ENCODE measurements around the gene SLC9C1.

Gene SLC9C1

DNA sequence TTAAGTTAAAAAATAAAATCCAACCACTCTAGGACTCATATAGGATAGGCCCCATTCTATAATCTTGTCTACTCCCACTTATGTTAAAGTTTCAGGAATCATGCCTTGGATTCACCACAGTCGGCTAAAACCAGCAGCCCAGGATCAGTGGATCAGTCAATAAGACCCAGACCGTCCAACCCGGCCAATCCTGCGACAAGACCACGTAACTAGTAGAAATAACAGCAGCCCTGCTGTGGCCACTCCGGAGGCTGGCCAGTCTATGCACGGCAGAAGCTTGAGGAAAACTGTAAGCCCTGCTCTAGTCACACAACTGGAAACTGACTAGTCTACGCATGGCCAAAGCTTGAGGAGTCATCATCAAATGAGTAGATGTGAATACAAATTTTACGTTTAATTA is 12.8 kb upstream of the SLC9C1 start:
- no peak for DNase-seq

DNA sequence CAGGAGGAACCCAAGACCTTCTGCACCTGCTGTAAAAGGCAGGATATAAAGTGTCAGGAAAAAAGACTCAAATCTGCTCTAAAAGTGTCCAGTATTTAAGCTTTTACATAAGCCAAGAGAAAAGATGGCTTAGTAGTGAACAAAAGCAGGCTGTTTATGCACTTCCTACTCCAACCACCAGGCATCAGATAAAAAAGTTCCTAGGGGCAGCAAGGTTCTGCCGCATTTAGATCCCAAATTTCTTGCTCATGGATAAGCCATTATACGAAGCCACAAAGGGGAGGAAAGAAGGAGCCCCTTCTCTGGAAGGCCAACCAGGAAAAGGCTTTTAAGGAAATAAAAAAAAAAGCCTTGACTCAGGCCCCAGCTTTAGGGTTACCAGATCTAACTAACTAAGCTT is 10.6 kb upstream of the SLC9C1 start:
- DNase-seq = no peak

GRCh38 chr3:112303764-112304325 is 9.8 kb upstream of the SLC9C1 start:
- peak; percentile 29 for DNase-seq

DNA sequence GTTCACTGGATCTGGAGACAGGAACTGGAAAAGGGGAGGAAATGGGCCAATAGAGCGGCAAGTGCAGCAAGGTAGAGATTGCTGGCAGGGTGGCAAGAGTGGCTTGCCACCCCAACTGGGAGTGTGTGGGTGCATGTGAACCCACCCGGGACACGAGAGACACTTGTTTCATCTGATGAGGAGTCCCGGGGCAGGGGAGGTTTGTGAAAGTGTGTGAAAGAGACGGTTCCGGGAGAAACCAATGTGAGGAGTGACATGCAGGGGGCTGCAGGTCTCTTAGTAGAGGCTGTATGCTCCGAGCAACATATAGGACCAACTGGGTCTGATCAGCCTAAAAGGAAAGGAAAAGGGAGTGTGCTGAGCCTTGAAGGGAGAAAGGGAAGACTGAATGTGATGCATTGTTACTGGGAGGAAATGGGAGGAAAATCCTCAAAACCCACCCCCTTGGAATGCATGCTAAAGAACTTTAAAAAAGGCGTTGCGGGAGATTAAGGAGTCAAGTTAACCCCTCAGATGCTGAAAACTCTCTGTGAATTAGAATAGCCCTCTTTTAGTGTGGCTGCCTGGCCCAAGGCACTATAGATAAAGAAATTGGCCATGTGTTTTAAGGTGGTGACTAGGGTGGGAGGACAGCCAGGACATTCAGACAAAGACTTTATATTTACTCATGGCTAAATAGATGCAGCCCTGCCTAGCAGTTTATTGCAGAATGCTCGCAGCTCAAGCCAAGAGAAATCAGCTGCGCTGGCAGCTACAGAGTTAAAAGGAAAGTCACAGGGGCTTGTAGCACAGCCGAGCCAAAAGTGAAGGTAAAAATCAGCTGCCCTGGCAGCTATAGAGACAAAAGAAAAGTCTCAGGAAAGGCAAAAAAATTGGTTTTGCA is 9.1 kb upstream of the SLC9C1 start:
- DNase-seq = peak; percentile 15

GRCh38 chr3:112302150-112302830 is 8.3 kb upstream of the SLC9C1 start:
- no peak for DNase-seq

GRCh38 chr3:112298781-112299180 is 4.8 kb upstream of the SLC9C1 start:
- DNase-seq = no peak

GRCh38 chr3:112297714-112298113 is 3.7 kb upstream of the SLC9C1 start:
- no peak for DNase-seq

DNA sequence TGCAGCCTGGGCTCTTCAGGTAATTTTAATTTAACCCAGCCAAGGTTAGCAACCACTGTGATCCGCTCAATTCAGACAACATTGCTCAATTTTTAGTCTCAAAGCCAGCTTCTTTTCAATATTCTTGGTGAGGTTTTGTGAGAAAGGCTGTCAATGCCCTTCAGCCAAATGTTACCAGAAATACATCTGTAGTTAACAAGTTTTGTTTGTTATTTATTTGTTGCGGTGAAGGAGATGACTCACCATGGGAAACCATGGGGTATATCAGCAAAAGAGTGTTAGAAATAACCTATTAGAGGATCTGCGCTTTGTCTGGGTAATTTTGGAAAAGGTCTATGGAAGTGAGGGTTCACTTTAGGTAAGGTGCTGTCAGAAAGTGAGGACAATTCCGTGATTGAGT is 5.0 kb downstream of the SLC9C1 start:
- DNase-seq = no peak

DNA sequence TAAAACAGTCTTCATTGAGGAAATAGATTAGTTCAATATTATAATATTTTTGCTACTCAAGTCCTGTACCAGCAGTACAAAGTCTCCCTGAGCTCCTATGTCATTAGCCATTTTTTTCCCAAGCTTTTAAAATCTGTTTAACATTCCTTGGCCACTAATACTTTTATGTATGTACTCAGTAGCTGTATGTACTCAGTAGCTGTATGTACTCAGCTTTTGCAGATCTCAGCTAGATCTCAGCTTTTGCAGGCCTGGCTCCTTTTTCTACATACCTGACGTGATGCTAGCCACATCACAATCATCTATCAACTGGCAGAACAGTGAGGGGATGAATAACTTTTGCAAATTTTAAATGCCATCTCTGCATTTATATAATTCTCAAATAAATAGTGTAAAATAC is 13.8 kb downstream of the SLC9C1 start:
- no peak for DNase-seq

- no peak for DNase-seq
Measured at GRCh38 chr3:112273536-112273935, 20.5 kb downstream of the SLC9C1 start.

DNA sequence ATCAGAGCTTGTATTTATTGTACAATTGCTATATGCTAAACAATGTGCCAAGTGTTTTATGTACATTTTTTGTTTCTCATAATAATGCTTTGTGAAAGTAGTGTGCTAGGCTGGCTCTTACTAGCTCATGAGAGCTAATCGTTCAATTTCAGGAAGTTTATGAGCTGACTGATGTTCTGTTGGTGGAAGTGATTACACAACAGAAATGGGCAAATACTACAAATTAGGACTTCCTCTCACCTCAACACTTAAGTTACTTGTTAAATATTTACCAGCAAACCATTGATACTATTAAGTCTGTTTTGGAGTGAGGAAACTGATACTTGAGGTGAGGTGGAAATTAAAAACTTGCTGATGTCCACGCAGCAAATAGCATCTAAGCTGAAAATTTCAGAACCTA is 32.3 kb downstream of the SLC9C1 start:
- no peak for DNase-seq

DNA sequence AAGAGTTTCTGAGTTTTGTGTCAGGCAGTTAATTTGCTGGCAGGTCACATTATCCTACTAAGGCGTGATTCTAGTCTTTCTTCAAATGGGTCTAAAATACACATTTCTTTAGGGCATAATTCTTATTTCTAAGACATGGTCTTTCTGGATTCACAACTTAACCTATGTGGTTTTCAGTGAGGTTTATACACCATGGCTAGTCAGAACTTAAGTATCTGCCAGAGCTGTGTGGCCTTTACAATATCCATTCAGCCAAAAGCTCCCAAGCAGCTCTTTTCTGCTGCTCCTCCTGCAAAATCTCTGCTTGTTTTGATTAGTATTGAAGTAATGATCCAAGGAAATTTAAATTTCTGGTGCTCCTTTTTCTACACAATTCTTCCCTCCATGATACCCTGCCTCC is 33.5 kb downstream of the SLC9C1 start:
- no peak for DNase-seq

GRCh38 chr3:112253301-112253971 is 40.6 kb downstream of the SLC9C1 start:
- DNase-seq = no peak

- DNase-seq = no peak
Measured at GRCh38 chr3:112247900-112248299, 46.1 kb downstream of the SLC9C1 start.

GRCh38 chr3:112247350-112247749 is 46.7 kb downstream of the SLC9C1 start:
- no peak for DNase-seq

DNA sequence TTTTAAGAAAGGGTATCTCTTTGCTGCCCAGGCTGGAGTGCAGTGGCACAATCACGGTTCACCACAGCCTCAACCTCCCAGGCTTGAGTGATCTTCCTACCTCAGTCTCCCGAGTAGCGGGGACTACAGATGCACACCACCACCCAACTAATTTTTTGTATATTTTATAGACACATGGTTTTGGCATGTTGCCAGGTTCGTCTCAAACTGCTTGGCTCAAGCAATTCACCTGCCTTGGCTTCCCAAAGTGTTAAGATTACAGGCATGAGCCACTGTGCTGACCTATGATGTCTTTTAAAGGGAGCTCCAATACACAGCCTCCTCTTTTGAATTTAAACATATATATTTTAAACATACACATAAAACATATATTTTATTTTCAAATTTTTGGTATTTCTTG is 60.9 kb downstream of the SLC9C1 start:
- no peak for DNase-seq

DNA sequence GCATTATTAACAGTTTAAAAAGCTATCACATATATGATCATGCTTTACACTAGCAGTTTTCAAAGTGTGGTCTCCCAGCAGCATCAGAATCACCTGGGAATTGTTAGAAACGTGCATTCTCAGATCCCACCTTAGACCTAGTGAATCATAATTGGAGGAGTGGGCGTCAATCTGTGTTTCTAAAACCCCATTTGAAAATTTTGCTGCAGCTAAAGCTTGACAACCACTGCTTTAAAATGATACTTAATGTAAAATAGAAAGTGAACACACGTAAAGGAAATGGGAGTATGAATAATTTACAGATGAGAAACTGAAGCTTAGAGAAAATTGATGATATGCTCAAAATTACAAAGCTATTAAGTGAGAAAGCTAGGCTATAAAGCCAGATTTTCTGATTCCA is 62.3 kb downstream of the SLC9C1 start:
- DNase-seq = no peak

DNA sequence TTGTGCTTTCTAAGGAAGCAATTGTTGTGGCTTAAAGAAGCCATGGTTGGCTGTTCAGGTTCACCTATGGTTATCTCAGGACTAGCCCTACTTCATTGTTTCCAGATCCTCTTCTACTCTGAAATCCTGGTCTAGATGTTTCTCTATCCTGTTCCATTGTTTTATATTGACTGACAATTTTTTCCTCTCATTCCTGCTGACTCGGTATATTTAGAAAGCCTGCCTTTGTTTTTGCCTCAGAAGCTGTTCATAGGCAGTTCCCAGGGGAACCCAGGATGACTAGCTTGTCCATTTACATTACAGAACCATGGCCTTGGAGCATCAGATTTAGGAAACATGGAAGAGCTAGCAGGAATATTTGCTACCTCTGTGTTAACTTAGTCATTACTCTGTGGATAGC is 64.0 kb downstream of the SLC9C1 start:
- DNase-seq = no peak

GRCh38 chr3:112228786-112229185 is 65.2 kb downstream of the SLC9C1 start:
- no peak for DNase-seq

- DNase-seq = no peak
Measured at GRCh38 chr3:112200317-112200666, 93.7 kb downstream of the SLC9C1 start.

DNA sequence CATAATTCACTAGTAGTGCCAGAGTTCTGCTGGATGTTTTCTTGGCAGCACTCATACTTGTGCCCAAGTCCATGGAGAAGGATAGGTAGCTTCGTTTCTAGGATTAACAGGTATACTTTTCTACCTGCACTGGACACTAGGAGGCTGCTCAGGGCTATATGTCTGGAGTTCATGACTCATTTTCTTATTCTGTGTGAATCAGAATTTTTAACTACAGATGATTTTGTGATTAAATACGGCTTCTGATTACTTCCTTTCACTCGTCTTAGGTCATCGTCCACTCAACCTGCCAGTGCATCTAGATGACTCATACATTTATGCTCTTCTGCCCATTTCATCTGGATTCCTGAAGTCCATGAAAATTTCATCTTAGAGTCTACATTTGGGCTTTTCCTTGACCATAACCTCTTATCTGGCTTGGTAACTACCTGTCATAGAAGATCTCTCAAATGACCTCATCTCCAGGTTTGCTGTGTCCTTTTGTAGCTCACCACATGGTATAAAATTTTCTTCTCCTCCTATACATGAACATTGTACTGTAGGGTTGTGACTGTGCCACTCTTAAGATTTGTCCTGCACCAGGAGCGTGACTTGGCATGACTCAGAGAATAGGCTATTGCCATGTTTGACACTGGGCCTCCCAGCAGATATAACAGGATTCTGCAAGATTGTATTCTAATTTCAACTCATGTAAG is 94.2 kb downstream of the SLC9C1 start:
- no peak for DNase-seq

DNA sequence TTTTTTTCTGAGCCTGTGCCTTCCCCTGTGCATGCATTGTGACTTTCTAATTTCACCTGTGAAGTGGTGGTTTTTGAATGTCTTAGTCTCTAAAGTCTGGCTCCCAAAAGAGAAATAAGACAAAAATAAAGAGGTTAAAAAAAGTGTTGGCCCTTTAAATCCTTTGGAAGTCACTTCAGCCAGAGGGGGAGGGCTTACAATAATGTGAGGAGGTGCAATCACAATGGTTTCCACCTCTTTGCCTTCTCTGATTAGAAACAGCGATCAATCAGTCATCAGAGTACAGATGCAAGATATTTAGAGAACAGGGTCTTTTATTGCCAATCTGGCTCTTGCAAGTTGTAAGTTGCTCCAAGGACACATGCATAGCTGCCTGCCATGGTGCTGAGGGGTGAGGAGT is 96.9 kb downstream of the SLC9C1 start:
- DNase-seq = no peak

DNA sequence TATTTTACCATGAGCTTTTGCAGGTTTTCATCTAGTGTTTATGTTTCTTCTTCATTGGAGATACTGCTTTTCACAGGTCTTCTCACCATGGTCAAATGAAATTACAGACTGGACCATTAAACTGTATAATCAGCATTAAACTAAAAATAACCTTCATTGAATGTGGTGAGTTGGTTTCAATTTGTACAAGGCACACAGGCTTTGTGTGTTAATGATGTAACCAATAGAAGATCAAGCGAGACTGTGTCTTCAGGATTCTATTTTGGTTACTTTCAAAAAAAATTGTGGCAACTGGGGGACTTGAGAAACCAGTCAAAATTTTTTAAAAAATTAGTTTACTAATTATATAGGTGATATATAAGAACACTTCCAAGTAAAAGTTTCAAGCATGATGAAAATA is 106.7 kb downstream of the SLC9C1 start:
- no peak for DNase-seq
